HG03575 (cell line): ENCODE results near the gene RNF103.

ENCODE experiments used
- ATAC-seq: cut with Tn5 transposase; IDR thresholded peaks from one replicate; pipeline ENCODE4 v1.9.1; 2021; ENCODE audit not compliant: unreplicated experiment, insufficient number of reproducible peaks, low FRiP score; ENCODE audit errors: extremely low read depth

Gene RNF103

DNA sequence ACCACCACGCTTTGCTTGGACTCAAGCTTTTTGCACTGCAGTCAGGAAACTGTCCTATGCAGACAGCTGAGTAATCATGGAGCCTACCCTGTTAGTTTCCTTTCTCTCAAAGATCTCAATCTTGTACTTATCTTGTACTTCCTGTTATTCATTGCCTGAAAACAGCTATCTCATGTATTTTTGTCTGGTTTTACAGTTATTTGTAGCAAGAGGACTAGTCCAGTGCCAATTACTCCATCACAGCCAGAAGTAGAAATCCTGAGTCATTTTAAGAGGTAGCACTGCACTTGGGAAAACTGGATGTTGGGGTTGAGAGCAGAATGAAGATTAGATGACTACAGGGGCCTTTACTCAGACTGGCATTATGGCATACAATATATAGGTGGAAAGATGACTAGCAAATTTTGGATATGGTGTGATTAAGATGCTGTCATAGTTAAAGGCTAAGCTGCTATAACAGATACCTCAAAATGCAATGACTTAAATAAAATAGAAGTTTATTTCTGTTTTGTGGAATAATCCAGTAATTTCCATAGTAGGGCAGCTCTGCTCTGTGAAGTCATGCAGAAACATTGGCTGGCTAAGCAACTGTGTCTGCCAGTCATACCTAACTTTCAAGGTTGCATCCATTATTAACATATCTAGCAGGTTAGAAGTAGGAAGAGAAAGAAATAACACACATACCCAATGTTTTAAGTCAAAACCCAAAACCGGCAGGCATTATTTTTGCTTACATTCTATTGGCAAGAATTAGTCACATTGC is 39.3 kb downstream of the RNF103 start:
- ATAC-seq, result no peak

DNA sequence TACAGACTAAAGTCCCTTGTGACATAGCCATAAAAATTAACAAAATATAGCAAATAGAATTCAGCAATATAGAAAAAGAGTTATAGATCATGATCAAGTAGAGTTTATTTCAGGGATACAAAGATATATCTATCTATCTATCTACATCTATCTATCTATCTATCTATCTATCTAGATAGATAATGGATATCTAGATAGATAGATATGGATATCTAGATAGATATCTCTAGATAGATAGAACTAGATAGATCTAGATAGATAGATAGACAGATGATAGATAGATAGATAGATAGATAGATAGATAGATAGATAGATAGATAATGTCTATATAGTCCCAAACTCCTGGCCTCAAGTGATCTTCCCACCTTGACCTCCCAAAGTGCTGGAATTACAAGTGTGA is 43.1 kb downstream of the RNF103 start:
- no peak for ATAC-seq

DNA sequence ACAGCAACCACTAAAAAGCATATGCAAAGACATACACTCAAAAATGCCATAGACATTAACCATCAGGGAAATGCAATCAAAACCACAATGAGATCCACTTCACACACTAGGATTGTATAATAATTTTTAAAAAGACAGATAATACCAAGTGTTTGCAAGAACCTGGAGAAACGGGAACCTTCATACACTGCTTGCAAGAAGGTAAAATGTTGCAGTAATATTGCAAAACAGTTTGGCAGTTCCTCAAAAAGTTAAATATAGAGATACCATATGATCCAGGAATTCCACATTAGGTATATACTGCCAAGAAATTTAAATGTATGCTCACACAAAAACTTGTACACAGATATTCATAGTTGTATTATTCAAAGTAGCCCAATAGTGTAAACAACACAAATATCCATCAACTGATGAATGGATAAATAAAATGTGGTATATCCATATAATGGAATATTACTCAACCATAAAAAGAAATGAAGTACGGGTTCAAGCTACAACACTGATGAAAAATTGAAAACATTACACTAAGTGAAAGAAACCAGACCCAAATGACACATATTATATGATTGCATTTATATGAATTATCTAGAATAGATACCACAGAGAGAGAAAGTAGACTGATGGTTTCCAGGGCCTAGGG is 45.7 kb downstream of the RNF103 start:
- no peak for ATAC-seq

DNA sequence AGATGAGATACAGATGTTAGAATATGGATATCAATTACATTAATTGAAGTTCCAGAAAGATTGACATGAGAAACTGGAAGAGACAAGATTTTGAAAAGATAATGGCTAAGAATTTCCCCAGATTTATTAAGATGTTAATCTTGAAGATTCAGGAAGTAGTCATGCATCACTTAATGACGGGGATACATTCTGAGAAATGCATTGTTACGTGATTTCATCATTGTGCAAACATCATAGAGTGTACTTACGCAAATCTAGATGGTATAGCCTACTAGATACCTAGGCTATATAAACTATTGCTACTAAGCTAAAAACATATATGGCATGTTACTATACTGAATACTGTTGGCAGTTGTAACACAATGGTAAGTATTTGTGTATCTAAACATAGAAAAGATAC is 53.6 kb downstream of the RNF103 start:
- no peak for ATAC-seq

DNA sequence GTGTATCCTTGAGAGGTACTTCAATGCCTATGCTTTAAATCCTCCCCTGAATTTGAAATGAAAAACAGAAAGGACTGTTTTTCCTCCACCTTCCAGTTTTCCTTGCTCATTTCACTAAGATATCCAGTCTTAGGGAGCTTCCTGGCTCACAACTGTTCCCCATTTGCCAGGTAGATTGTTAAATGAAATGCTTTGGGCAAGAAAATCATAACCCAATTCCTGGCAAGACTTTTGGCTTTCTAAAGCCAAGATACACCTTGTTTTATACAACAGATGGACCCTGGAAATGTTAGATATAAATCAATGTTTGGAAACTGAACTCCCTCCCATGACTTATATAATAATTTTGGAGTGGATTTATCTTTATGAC is 56.9 kb downstream of the RNF103 start:
- ATAC-seq, result no peak

DNA sequence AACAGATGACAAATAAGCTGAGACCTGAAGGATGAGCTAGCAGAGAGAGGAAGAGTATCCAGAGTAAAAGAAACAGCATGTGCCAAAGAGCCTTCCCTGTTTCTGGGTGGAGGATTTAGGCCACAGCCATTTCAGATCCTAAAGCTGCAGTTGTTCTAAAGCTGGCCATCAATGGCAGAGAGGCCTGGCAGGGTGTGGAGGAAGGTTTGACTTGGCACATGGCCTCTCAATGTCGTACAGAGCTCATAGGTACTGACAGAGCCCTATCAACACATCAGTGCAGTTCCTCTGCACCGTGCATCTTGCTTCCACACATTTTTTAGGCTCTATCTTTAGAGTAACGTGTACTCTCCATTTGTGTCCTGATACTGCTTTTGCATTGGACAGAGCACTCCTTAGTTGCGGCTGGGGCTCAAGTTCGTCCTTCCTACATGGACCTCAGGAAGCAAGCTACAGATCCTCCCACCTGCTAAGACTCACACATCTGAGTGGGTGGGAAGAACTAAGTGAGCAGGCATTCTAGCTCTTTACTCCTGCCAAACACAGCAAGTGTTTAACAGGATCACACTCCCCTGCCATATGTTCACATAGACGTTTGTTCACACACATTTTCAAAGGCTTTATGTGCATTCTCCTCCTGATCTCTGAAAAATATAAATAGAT is 57.4 kb downstream of the RNF103 start:
- no peak for ATAC-seq

DNA sequence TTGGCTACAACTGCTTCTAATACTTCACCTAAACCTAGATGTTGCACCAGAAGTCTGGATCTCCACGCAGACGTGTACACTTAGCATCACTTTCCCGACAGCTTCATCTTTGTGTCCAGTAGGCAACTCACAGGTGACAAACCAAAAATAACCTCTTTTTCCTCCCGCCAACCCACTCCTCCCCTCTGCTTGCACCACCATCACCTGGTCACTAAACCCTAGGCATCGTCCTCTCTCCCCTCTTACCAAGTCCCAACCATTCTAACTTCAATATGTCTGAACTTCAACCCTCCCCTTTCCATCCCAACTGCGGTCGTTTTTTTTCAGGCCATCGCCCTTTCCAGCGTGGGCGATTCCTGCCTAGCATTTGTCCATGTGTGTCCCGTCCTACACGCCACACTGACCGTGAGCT is 60.0 kb downstream of the RNF103 start:
- ATAC-seq, result no peak

DNA sequence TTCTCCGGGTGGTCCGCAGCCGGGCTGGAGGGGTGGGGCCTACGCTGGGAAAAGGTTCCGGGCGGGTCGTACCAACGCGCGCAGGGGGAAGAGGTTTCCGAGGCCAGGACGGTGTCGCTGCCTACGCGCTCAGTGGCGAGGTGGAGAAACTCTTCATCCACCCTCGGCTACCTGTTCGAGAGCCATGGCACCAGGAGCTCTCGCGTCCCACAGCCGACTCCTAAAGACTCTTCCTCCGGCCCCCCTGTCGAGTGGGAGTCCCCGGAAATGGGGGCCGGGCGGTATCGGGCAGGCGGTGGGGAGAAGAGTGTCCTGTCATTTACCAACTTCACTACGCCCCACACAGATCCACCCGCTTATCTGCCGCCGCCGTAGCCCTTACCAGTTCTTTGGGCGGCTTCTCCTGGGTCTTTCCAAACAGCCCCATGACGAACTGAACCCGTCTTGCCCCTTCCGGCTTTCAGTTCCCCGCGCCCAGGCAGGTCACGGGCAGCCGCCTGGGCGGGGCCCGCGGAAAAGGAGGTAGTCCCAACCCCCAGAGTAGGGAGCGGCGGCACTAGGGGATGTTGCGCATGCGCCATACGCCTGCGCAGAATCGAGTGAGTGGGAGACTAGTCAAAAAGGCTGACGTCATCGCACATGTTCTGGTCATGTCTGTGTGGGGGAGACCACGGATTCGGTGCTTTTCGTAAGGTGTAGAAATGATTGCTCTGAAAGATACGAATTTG is 60.6 kb downstream of the RNF103 start, which contains the start of gene CHMP3:
Gene CHMP3 (minus strand): TSS at position 522 of the 728 bp plus-strand sequence. CDS start 95 bp downstream, at position 427.
- ATAC-seq, result peak; percentile 70

DNA sequence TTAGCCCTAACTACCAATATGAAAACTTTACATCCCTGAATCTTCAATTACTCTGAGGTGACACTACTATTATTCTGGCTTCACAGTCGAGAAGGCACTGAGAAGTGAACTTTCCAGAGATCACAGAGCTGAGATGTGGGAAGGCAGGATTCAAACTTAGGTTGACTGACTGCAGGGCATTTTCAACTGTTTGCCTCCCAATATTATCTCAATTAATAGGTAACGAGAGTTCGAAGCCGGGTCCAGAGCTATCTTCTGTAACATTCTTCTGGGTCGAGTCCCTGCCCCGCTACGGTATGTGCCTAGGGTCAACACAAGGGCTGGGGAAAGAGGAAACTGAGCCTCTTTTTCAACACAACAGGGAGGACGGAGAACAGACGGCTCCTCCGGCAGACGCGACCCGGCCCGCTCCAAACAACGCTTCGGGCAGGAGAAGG is 61.2 kb downstream of the RNF103 start:
- ATAC-seq, result no peak

DNA sequence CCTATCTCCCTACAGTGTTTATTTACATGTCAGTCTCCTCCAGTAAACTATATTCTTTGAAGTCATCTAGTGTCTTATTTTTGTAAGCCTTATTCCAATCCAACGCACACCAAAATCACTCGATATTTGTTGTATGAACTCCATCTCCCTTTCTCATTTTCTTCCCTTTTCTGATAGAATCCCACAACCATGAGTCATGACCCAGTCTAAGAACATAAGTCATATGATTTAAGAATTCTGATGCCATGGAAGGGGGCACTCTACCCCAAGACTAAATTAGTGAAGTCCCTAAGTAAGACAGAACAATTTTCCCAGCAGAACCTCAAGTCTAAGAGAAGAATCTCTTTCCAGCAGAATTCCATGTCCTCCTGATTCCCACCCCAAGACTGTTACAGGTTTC is 65.8 kb downstream of the RNF103 start:
- no peak for ATAC-seq

DNA sequence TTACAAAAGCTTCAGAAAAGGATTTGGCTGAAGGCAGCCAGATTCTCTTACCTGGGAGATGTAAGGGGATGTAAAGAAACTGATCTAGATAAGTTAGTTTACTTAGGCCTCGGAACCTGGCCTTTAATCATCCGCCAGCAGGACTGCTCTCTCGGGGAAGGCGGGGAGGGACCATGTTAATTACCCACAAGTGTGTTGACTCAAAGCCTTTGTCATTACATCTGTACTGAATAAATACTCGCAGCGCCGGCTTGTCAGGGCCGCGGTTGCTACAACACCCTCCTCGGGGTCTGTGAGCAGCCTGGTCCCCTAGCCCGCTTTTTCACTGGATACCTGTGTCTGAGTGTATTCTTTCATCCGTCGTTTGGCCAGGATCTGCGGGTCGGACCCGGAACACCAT is 67.2 kb downstream of the RNF103 start:
- ATAC-seq, result no peak
